Placental pericyte (primary cell): Measurements from ENCODE around the gene PSMA1. TPM values are rescaled to one million over a fixed set of nuclear protein-coding genes. Genes with fewer than 3 reads are reported as not detected.

Experiments used
- small RNA-seq: library from RNA; depleted of rRNA; stranded (forward); fragments of <200 nt; gene quantifications from one replicate; pipeline ENCODE3, GENCODE V24; 2012; ENCODE audit warnings: low replicate concordance
- total RNA-seq: library from RNA; depleted of rRNA; stranded (reverse); fragments of >200 nt; gene quantifications from 2 replicates; pipeline ENCODE4 v1.2.3, GENCODE V29; 2012

The PSMA1 gene
- 105 and 147 TPM in 2 replicates for total RNA-seq

GRCh38 chr11:14519917-14520746 lies at the start of gene PSMA1:
Gene PSMA1, minus strand, starts transcription at chr11:14520386. Its CDS starts 87 bp downstream, at chr11:14520299.

GRCh38 chr11:14499560-14500180 lies 20.5 kb downstream of the PSMA1 start, which contains the start of gene COPB1:
Gene COPB1, minus strand, starts transcription at chr11:14499811. Its CDS starts 883 bp downstream, at chr11:14498928.

Small RNAs within 50 kb of the gene (small RNA-seq; reads per million reads assigned to genes)
- not detected for gene RNU7-49P

Other genes with a start within 250 kb of the PSMA1 start
- gene RRAS2, start 161.2 kb downstream of the PSMA1 start, total RNA-seq, result 48.1 and 60.6 TPM in 2 replicates
- gene COPB1, start 20.6 kb downstream of the PSMA1 start, total RNA-seq, result 293 and 331 TPM in 2 replicates
- gene PDE3B, start 123.4 kb upstream of the PSMA1 start, total RNA-seq, result 0.14 and 0.66 TPM in 2 replicates